GM12874 (cell line): ENCODE results near the gene CSTB.

Experiments used
- CTCF ChIP-seq: IDR thresholded peaks from 2 replicates; pipeline ENCODE4 v1.5.1; 2011; ENCODE audit warnings: low read depth, mild to moderate bottlenecking, control low read depth, low read length, moderate library complexity; ENCODE audit not compliant: insufficient read depth

The CSTB gene

GRCh38 chr21:43743947-43744346 is 32.2 kb downstream of the CSTB start:
- no peak for TF ChIP-seq CTCF

GRCh38 chr21:43741423-43742096 is 34.5 kb downstream of the CSTB start:
- TF ChIP-seq CTCF: no peak

GRCh38 chr21:43740497-43741156 is 35.5 kb downstream of the CSTB start:
- TF ChIP-seq CTCF: no peak

GRCh38 chr21:43739621-43740435 is 36.3 kb downstream of the CSTB start:
- TF ChIP-seq CTCF: no peak

- no peak for TF ChIP-seq CTCF
Observed at GRCh38 chr21:43737158-43737950, 38.8 kb downstream of the CSTB start.

- TF ChIP-seq CTCF: no peak
Observed at GRCh38 chr21:43736224-43736883, 39.8 kb downstream of the CSTB start.
